Hematopoietic multipotent progenitor cell treated with erythropoietin and hydrocortisone succinate and interleukin-3 and kit ligand, for 17 days (in vitro differentiated cells): ENCODE results near the gene PPP1R2C.

Experiments
- DNase-seq: peaks from one replicate; pipeline ENCODE4 v3.0.0-alpha.2; 2015; ENCODE audit warnings: low spot score

Gene PPP1R2C

DNA sequence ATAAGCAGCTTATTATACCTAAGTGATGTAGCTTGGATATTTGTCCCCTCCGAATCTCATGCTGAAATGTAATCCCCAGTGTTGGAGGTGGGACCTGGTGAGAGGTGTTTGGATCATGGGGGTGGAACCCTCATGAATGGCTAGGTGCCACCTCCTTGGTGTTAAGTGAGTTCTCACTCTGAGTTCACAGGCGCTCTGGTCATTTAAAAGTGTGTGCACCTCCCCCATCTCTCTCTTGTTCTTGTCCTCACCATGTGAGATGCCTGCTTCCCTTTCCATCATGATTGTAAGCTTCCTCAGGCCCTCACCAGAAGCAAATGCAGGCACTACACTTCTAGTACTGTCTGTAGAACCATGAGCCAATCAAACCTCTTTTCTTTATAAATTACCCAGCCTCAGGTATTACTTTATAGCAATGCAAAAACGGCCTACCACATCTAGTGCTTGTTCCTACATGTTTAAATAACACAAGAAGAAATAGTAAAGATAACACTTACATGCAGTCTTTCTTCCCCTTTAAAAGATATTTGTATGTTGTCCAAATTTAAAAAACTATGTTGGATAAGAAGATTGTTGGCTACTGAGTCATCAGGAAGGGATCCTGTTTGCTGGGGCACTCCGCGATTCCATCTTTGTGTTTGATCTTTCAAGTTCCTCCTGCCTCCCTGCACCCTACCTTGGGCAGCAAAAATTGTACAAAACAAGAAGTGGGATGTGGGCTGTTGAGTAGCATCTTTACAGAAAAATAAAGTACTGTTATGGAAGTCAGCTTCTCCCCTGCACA is 29.7 kb downstream of the PPP1R2C start:
- DNase-seq = no peak

DNA sequence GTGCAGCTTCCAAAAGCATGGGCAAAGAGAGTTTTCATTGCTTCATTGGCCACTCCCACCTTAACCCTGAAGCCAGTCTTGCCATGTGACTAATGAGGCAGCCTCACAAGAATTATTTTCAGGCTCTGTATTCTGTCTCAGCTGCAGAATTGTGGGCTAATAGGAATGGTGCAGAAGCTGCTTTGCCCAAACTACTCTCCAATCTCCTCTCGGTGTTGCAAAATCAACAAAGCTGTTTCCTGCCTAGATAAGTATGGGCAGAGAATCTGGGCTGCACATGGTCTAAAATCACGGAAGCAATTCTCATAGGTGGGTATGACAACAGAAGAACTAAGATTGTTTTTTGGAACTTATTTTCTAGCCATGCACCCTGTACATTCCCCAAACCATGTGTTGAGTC is 31.4 kb downstream of the PPP1R2C start:
- DNase-seq = no peak

DNA sequence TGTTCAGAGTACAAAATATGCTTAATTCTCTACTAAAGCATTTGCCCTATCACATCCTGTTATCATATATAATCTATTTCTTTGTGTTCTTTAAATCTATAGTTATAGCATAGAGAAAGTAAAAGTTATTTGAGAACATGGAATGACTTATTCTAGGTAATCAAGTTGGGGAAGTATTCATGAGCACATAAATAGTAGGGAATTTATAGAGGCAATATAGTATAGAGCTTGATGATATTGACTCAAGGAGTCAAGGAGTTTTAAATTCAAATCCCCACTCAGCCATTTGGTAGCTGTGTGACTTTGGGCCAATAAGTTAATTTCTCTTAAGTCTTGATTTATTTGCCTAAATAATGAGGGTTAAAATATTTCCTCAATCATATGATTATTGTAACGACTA is 37.5 kb downstream of the PPP1R2C start:
- DNase-seq = no peak

DNA sequence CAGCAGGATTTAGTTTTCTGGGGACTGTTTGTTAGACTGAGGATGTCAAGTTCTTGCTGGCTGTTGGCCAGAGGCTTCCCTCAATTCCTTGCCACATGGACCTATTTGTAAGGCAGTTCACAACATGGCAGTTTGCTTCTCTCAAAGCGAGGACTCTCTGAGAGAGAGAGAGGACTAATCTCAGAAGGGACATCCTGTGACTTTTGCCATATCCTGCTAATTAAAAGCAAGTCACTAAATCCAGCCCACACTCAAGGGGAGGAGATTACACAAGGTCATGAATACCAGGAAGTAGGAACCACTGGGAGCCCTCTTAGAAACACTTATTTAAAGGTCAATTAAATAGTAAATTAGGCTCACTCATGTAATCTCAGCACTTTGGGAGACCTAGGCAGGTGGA is 38.2 kb downstream of the PPP1R2C start:
- no peak for DNase-seq

DNA sequence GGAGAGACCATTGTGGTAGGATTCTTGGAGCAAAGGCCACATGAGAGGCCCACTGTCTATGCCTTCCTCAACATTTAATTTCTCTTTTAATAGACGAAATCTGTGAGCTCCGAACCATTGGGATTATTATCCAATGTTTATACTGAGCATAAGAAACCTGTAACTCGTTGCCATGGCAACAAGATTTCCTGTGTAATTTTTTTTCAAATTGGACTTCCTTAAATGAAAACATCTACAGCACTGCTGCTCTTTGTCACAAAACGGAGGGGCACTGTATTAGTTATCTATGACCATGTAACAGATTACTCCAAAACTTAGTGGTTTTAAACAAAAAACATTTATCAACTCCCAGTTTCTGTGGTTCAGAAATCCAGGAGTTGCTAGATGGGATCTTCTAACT is 38.7 kb downstream of the PPP1R2C start:
- DNase-seq = no peak

DNA sequence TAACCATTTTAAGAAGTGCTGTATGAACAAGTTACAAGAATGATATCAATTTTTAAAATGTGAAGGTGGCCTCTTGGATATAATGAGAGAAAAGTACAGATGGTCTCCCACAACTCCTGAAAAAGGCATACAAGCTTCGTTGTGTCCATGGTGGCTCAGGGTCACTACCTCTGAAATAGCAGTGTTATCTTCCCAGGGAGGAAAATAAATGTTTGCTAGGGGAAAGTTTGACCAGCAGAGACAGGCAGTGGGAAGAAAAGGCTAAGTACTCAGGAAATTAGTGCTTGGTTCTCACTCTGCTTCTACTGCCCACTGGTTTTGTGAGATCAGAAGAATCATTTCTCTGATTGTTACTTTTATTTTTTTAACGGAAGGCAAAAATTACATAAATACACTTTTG is 39.4 kb downstream of the PPP1R2C start:
- no peak for DNase-seq

DNA sequence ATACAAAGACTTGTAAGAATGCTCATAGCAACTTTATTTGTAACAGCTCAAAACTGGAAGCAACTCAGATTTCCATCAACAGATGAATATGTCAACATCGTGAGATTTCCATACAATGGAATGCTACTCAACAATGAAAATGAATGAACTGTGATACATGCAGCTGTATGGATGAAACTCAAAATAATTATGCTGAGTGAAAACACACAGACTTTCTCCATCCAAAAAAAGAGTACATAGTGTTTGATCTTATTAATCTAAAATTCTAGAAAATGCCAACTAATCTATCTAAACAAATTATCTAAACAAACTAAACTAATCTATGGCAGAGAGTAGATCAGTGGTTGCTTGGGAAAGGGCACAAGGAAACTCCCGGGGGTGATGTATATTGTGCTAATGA is 42.7 kb downstream of the PPP1R2C start:
- DNase-seq = no peak

DNA sequence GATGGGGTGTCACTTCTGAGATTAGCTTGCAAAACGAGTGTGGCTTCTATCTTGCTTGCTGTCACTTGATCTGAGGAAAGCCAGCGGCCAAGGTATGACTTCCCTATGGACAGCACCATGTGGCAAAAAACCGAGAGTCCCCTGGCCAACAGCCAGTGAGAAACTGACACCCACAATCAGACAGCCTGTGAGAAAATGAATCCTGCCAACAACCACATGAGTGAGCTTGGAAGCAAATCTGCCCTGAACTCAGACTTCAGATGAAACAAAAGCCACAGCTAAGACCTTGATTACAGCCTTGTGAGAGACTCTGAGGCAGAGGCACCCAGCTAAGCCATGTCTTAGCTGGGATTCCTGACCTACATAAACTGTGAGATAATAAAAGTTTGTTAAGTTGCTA is 45.5 kb downstream of the PPP1R2C start:
- no peak for DNase-seq
